ENCODE data around the gene ACD.
A peak's percentile ranks its signal among the peaks of the same experiment; 100 is the strongest.
"Not testable (repeated sequence)": the region's sequence is repeated elsewhere in the genome, so short reads cannot be mapped to it uniquely, and the experiment has no call there.

ACD gene

DNA sequence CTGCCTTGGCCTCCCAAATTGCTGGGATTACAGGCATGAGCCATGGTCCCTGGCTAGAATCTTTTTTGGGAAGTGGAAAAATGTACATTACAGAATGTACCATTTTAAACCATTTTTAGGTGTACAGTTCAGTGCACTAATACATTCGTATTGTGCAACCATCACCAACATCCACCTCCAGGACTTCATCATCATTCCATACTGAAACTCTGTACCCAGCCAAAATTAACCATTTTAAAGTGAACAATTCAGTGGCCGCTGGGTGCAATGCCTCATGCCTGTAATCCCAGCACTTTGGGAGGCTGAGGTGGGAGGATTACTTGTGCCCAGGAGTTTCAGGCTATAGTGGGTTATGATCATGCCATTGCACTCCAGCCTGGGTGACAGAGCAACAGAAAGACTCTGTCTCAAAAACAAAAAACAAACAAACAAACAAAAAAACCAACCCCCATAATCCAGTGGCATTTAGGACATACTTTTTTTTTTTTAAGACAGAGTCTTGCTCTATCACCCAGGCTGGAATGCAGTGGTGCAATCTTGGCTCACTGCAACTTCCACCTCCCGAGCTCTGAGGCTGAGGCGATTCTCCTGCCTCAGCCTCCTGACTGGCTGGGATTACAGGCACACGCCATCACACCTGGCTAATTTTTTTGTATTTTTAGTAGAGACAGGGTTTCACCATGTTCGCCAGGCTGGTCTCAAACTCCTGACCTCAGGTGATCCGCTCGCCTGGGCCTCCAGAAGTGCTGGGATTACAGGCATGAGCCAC is 33.6 kb upstream of the ACD start:
- not testable (repeated sequence) for H3K4me3 ChIP-seq (ENCODE audit: low read depth, low read length); H3K79me2 ChIP-seq (ENCODE audit: control insufficient read depth, insufficient read depth, low read length, poor library complexity); H3K14ac ChIP-seq (ENCODE audit: low read length); H2AFZ ChIP-seq (ENCODE audit: insufficient read depth, low read length, poor library complexity); H3K9ac ChIP-seq (ENCODE audit: low read length); H2BK12ac ChIP-seq (ENCODE audit: low read length); H3K9me3 ChIP-seq (ENCODE audit: insufficient read depth, low read depth, low read length); H3K79me1 ChIP-seq (ENCODE audit: low read length); H3K23ac ChIP-seq (ENCODE audit: low read length); H2BK120ac ChIP-seq (ENCODE audit: insufficient read depth, low read length, poor library complexity); H4K12ac ChIP-seq (ENCODE audit: low read depth, low read length); H3K4ac ChIP-seq (ENCODE audit: low read depth, low read length); H3K27me3 ChIP-seq (ENCODE audit: insufficient read depth, low read length); H2AK5ac ChIP-seq (ENCODE audit: low read length); H3K18ac ChIP-seq (ENCODE audit: low read length); H3K36me3 ChIP-seq (ENCODE audit: control insufficient read depth in 1 of 2, insufficient read depth in 2 of 2, low read length in 2 of 2); H3K4me2 ChIP-seq (ENCODE audit: low read length); H4K8ac ChIP-seq (ENCODE audit: low read depth, low read length); H3K27ac ChIP-seq (ENCODE audit: low read depth, low read length); H2BK5ac ChIP-seq (ENCODE audit: low read depth, low read length, poor library complexity)
- Histone ChIP-seq H4K91ac (ENCODE audit: low read depth, low read length) (peak overlapping the region; percentile 48), H3K4me1 (ENCODE audit: control insufficient read depth in 1 of 2, insufficient read depth in 2 of 2, low read length in 2 of 2) (peaks cover 11 to 13% of the 10 kb centered on the region in 2 experiments)
- no CpG with 5 or more reads among the region's 8 CpGs for WGBS (ENCODE audit: extremely low coverage, insufficient coverage, insufficient read length)
- peak; percentile 71 to 78 for DNase-seq

DNA sequence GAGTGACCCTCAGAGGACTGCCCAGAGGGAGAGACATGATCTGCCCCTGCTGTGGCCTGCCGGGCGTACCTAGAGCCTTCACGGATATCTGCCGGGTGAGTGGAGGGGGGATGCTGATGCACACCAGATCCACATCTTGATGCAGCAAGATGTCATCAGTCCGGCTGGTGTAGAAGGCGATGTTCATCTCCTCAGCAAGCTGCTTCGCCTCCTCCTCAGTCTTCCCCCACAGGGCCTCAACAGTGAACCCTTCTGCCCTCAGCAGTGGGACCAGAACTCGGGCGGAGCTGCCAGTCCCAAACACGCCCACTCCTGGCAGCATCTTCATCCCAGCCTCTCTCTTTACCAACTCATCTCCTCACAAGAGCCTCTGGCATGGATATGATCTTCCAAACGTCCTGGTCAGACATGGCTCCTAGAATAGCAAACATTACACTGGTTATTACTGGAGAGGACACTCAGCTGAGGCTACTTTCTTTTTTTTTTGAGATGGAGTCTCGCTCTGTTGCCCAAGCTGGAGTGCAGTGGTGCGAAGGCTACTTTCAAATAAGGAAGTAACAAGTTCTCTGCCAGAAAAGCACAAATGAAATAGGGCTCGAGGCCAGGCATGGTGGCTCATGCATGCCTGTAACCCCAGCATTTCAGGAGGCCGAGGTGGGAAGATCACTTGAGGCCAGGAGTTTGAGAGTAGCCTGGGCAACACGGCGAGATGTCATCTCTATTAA is 25.5 kb upstream of the ACD start:
- no peaks in the 10 kb centered on the region for H3K4me1 ChIP-seq (ENCODE audit: control insufficient read depth in 1 of 2, insufficient read depth in 2 of 2, low read length in 2 of 2)
- no peak overlapping the region for H2AFZ ChIP-seq (ENCODE audit: insufficient read depth, low read length, poor library complexity)
- no peak overlapping the region for H3K4me2 ChIP-seq (ENCODE audit: low read length)
- H2BK5ac ChIP-seq (ENCODE audit: low read depth, low read length, poor library complexity) = no peak overlapping the region
- H3K36me3 ChIP-seq (ENCODE audit: control insufficient read depth in 1 of 2, insufficient read depth in 2 of 2, low read length in 2 of 2) = peaks cover 23 to 24% of the 10 kb centered on the region in 2 experiments
- H3K18ac ChIP-seq (ENCODE audit: low read length) = no peak overlapping the region
- no peak for DNase-seq
- no peak overlapping the region for H3K27ac ChIP-seq (ENCODE audit: low read depth, low read length)
- no peak overlapping the region for H3K14ac ChIP-seq (ENCODE audit: low read length)
- no peak overlapping the region for H3K4ac ChIP-seq (ENCODE audit: low read depth, low read length)
- H2BK120ac ChIP-seq (ENCODE audit: insufficient read depth, low read length, poor library complexity) = no peak overlapping the region
- no peak overlapping the region for H3K23ac ChIP-seq (ENCODE audit: low read length)
- no peaks in the 10 kb centered on the region for H3K27me3 ChIP-seq (ENCODE audit: insufficient read depth, low read length)
- H3K4me3 ChIP-seq (ENCODE audit: low read depth, low read length) = no peak overlapping the region
- no peaks in the 10 kb centered on the region for H3K9me3 ChIP-seq (ENCODE audit: insufficient read depth, low read depth, low read length)
- H3K9ac ChIP-seq (ENCODE audit: low read length) = no peak overlapping the region
- H2BK12ac ChIP-seq (ENCODE audit: low read length) = no peak overlapping the region
- no peak overlapping the region for H2AK5ac ChIP-seq (ENCODE audit: low read length)
- H3K79me1 ChIP-seq (ENCODE audit: low read length) = no peaks in the 10 kb centered on the region
- H3K79me2 ChIP-seq (ENCODE audit: control insufficient read depth, insufficient read depth, low read length, poor library complexity) = no peaks in the 10 kb centered on the region
- no peak overlapping the region for H4K8ac ChIP-seq (ENCODE audit: low read depth, low read length)
- no peak overlapping the region for H4K91ac ChIP-seq (ENCODE audit: low read depth, low read length)
- no CpG with 5 or more reads among the region's 17 CpGs for WGBS (ENCODE audit: extremely low coverage, insufficient coverage, insufficient read length)
- no peak overlapping the region for H4K12ac ChIP-seq (ENCODE audit: low read depth, low read length)

- H2BK120ac ChIP-seq (ENCODE audit: insufficient read depth, low read length, poor library complexity) = no peak overlapping the region
These were observed 23.7 kb upstream of the ACD start for GRCh38 chr16:67683767-67684166.

DNA sequence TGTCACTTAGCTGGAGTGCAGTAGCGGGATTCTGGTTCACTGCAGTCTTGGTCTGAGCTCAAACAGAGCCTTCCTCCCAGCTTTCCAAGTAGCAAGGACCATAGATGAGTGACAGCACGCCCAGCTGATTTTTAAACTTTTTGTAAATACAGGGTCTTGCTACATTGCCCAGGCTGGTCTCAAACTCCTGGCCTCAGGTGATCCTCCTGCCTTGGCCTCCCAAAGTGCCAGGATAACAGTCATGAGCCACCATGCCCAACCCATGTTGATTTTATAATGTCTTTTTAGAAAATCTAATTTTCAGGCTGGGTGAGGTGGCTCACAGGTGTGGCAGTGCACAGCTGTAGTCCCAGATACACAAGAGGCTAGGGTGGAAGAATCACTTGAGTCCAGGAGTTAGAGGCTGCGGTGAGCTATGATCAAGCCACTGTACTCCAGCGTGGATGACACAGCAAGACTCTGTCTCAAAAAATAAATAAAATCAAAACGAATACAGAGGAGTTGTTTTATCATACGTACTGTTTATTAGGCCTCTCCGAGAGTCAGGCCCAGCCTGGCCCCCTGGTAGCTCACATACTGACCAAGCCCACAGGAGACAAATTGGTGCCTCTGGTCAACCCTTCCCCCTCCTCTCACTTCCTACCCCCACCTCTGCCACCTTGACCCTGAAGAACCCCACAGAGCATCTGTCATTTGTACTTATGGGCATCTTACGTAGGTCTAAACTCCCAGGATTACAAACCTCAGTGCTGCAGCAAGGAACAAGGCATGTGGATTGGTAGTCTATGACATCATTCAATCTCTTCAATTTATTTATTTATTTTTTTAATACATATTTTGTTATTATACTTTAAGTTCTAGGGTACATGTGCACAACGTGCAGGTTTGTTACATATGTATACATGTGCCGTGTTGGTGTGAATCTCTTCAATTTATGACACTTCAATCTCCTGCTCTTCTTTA is 20.2 kb upstream of the ACD start:
- Histone ChIP-seq H2BK120ac (ENCODE audit: insufficient read depth, low read length, poor library complexity) (no peak overlapping the region), H2AFZ (ENCODE audit: insufficient read depth, low read length, poor library complexity) (no peak overlapping the region), H4K91ac (ENCODE audit: low read depth, low read length) (no peak overlapping the region), H3K14ac (ENCODE audit: low read length) (no peak overlapping the region), H3K79me1 (ENCODE audit: low read length) (peaks cover 4% of the 10 kb centered on the region), H3K4me3 (ENCODE audit: low read depth, low read length) (no peak overlapping the region), H3K27ac (ENCODE audit: low read depth, low read length) (no peak overlapping the region), H4K12ac (ENCODE audit: low read depth, low read length) (no peak overlapping the region), H2BK12ac (ENCODE audit: low read length) (no peak overlapping the region), H2BK5ac (ENCODE audit: low read depth, low read length, poor library complexity) (no peak overlapping the region), H3K9ac (ENCODE audit: low read length) (no peak overlapping the region), H3K79me2 (ENCODE audit: control insufficient read depth, insufficient read depth, low read length, poor library complexity) (no peaks in the 10 kb centered on the region), H2AK5ac (ENCODE audit: low read length) (no peak overlapping the region), H3K18ac (ENCODE audit: low read length) (no peak overlapping the region), H3K36me3 (ENCODE audit: control insufficient read depth in 1 of 2, insufficient read depth in 2 of 2, low read length in 2 of 2) (peaks cover 31 to 32% of the 10 kb centered on the region in 2 experiments), H3K27me3 (ENCODE audit: insufficient read depth, low read length) (no peaks in the 10 kb centered on the region), H3K4ac (ENCODE audit: low read depth, low read length) (no peak overlapping the region), H3K9me3 (ENCODE audit: insufficient read depth, low read depth, low read length) (no peaks in the 10 kb centered on the region), H4K8ac (ENCODE audit: low read depth, low read length) (no peak overlapping the region), H3K23ac (ENCODE audit: low read length) (no peak overlapping the region), H3K4me2 (ENCODE audit: low read length) (no peak overlapping the region), H3K4me1 (ENCODE audit: control insufficient read depth in 1 of 2, insufficient read depth in 2 of 2, low read length in 2 of 2) (peaks cover 11 to 14% of the 10 kb centered on the region in 2 experiments)
- DNase-seq = no peak
- WGBS (ENCODE audit: extremely low coverage, insufficient coverage, insufficient read length) = no CpG with 5 or more reads among the region's 10 CpGs

More at GRCh38 chr16:67683767-67684166, 23.7 kb upstream of the ACD start:
- peak in 1 of 2 donors; percentile 64 for DNase-seq
- H3K23ac ChIP-seq (ENCODE audit: low read length) = no peak overlapping the region
- no peak overlapping the region for H3K4me2 ChIP-seq (ENCODE audit: low read length)
- WGBS (ENCODE audit: extremely low coverage, insufficient coverage, insufficient read length) = no CpG with 5 or more reads among the region's 4 CpGs
- no peak overlapping the region for H3K18ac ChIP-seq (ENCODE audit: low read length)
- no peaks in the 10 kb centered on the region for H3K27me3 ChIP-seq (ENCODE audit: insufficient read depth, low read length)
- H3K79me1 ChIP-seq (ENCODE audit: low read length) = no peaks in the 10 kb centered on the region
- no peaks in the 10 kb centered on the region for H3K4me1 ChIP-seq (ENCODE audit: control insufficient read depth in 1 of 2, insufficient read depth in 2 of 2, low read length in 2 of 2)
- H4K12ac ChIP-seq (ENCODE audit: low read depth, low read length) = no peak overlapping the region
- H3K9ac ChIP-seq (ENCODE audit: low read length) = no peak overlapping the region
- no peak overlapping the region for H3K27ac ChIP-seq (ENCODE audit: low read depth, low read length)
- no peak overlapping the region for H3K4ac ChIP-seq (ENCODE audit: low read depth, low read length)
- H4K91ac ChIP-seq (ENCODE audit: low read depth, low read length) = no peak overlapping the region
- H2BK5ac ChIP-seq (ENCODE audit: low read depth, low read length, poor library complexity) = no peak overlapping the region
- no peak overlapping the region for H2AFZ ChIP-seq (ENCODE audit: insufficient read depth, low read length, poor library complexity)
- H3K9me3 ChIP-seq (ENCODE audit: insufficient read depth, low read depth, low read length) = no peaks in the 10 kb centered on the region
- H2BK12ac ChIP-seq (ENCODE audit: low read length) = no peak overlapping the region
- no peak overlapping the region for H3K14ac ChIP-seq (ENCODE audit: low read length)
- peaks cover 28 to 29% of the 10 kb centered on the region in 2 experiments for H3K36me3 ChIP-seq (ENCODE audit: control insufficient read depth in 1 of 2, insufficient read depth in 2 of 2, low read length in 2 of 2)
- no peak overlapping the region for H3K4me3 ChIP-seq (ENCODE audit: low read depth, low read length)
- H4K8ac ChIP-seq (ENCODE audit: low read depth, low read length) = no peak overlapping the region
- no peak overlapping the region for H2AK5ac ChIP-seq (ENCODE audit: low read length)
- H3K79me2 ChIP-seq (ENCODE audit: control insufficient read depth, insufficient read depth, low read length, poor library complexity) = no peaks in the 10 kb centered on the region

Data from trophoblast cell (in vitro differentiated cells and primary cell).